Measurements from ENCODE around the gene SLC38A11. TPM values are rescaled to one million over a fixed set of nuclear protein-coding genes. Genes with fewer than 3 reads are reported as not detected.

The SLC38A11 gene
- polyA plus RNA-seq, 1 experiment, result 0.52 TPM

DNA sequence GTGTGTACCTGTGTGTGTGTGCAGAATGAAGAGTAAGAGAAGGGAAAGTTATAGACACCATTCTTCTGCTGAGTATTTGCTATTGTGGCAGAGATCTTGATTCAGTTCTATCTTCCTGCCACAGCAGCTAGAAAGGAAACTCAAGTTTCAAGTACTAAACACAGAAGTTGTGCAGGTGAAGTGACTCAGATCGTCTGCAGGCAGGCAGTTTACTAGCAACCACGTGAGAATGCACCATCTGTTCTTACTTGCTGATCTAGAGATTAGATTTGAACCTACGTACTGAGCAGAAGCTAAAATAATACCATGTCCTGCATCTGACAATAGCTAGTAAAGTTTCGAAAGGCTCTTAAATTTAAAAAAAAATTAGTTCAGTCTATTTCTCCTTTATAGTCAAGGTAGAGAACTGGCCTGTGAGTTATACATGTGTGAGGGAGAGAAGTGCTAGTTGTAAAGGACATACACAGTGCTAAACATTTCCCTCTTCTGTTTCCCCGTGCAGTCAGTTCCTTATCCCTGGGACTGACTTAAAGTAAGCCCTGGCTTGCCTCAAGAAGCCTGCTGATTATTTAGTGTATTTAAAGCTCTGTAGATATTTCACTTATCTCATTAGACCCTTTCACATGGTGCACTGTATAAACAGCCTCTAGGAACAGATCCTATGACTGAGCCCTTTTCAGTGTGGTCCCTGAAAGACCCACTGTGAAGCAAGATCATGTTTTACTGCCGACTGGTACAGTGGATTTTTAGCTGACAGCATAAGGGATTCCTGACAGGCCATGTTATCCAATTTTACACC, 45.0 kb downstream of the SLC38A11 start:
- H3K4me3 ChIP-seq (ENCODE audit: low read depth, low read length), result no peak overlapping the region
- H3K27ac ChIP-seq (ENCODE audit: low read depth, low read length), result no peak overlapping the region
- H3K9me3 ChIP-seq (ENCODE audit: control insufficient read depth, insufficient read depth, low read length), result no peaks in the 10 kb centered on the region
- no peak for TF ChIP-seq CTCF (IDR thresholded peaks at IDR 0.05; ENCODE audit: low read depth, low read length)
- DNase-seq (ENCODE audit: low read depth, low spot score), result peak; percentile 33
- no peaks in the 10 kb centered on the region for H3K27me3 ChIP-seq (ENCODE audit: control insufficient read depth, insufficient read depth, low read length)
- ChIA-PET POLR2A (interaction anchor here (1.4 kb wide), 1 partner anchor 57 kb away, joined by 3 read pairs; no protein-coding TSS in a partner anchor), CTCF (interaction anchor here (1.0 to 1.2 kb wide), 2 partner anchors 172 to 174 kb away, joined by 3 to 4 read pairs; no protein-coding TSS in a partner anchor)

DNA sequence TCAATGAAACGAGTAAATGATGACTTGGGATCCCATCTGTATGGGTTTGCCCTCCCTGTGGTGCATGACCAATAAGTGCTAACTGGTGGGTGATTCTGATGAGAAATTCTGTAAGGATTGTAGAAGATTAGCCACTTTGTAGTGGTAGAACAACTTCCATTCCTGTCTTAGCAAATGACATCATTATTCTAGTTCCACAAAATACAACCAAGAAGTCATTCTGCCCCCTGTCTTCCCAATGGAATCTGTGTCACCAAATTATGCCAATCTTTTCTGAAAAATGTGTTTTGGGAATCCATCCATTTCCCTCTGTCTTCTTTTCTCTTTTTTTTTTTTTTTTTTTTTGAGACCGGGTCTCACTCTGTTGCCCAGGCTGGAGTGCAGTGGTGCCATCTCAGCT, 48.4 kb downstream of the SLC38A11 start:
- no peak for DNase-seq (ENCODE audit: low read depth, low spot score)
- H3K4me3 ChIP-seq (ENCODE audit: low read depth, low read length), result no peak overlapping the region
- no peak overlapping the region for H3K27ac ChIP-seq (ENCODE audit: low read depth, low read length)
- ChIA-PET CTCF (interaction anchor here (0.7 to 1.0 kb wide), 2 partner anchors 107 to 109 kb away, joined by 3 to 5 read pairs; no protein-coding TSS in a partner anchor), POLR2A (no interaction called here)
- H3K9me3 ChIP-seq (ENCODE audit: control insufficient read depth, insufficient read depth, low read length), result no peaks in the 10 kb centered on the region
- no peak for TF ChIP-seq CTCF (IDR thresholded peaks at IDR 0.05; ENCODE audit: low read depth, low read length)
- H3K27me3 ChIP-seq (ENCODE audit: control insufficient read depth, insufficient read depth, low read length), result no peaks in the 10 kb centered on the region

DNA sequence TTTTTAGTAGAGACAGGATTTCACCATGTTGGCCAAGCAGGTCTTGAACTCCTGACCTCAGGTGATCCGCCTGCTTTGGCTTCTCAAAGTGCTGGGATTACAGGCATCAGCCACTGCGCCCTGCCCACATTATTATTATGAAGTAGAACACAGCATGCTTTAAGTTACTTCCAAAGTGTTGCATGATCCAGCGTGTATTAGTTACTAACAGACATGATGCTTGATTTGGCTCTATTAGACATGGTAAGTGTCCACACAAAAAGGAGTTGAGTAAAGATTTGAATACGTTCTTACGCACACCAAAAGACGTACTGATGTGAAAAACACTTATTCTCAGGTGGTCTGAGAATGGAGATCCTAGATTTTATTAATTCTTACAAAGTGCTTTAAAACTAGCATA, 50.0 kb downstream of the SLC38A11 start:
- no peak for DNase-seq (ENCODE audit: low read depth, low spot score)
- Histone ChIP-seq H3K9me3 (ENCODE audit: control insufficient read depth, insufficient read depth, low read length) (no peaks in the 10 kb centered on the region), H3K27ac (ENCODE audit: low read depth, low read length) (no peak overlapping the region), H3K27me3 (ENCODE audit: control insufficient read depth, insufficient read depth, low read length) (no peaks in the 10 kb centered on the region), H3K4me3 (ENCODE audit: low read depth, low read length) (no peak overlapping the region)
- no peak for TF ChIP-seq CTCF (IDR thresholded peaks at IDR 0.05; ENCODE audit: low read depth, low read length)
- ChIA-PET POLR2A (no interaction called here), CTCF (interaction anchor here (0.6 to 3.7 kb wide), 4 partner anchors 8 to 345 kb away, joined by 3 to 16 read pairs (median 5); partner anchors contain the start of gene SLC38A11)

GRCh38 chr2:164903951-164904350, 51.4 kb downstream of the SLC38A11 start:
- H3K27ac ChIP-seq (ENCODE audit: low read depth, low read length), result no peak overlapping the region
- no peak for DNase-seq (ENCODE audit: low read depth, low spot score)
- ChIA-PET POLR2A (no interaction called here), CTCF (interaction anchor here (1.2 to 3.7 kb wide), 6 partner anchors 9 to 344 kb away, joined by 3 to 16 read pairs (median 6); partner anchors contain the start of gene COBLL1)
- H3K27me3 ChIP-seq (ENCODE audit: control insufficient read depth, insufficient read depth, low read length), result no peaks in the 10 kb centered on the region
- H3K9me3 ChIP-seq (ENCODE audit: control insufficient read depth, insufficient read depth, low read length), result no peaks in the 10 kb centered on the region
- no peak overlapping the region for H3K4me3 ChIP-seq (ENCODE audit: low read depth, low read length)
- TF ChIP-seq CTCF (IDR thresholded peaks at IDR 0.05; ENCODE audit: low read depth, low read length), result no peak

GRCh38 chr2:164903204-164903603, 52.1 kb downstream of the SLC38A11 start:
- no peak overlapping the region for H3K4me3 ChIP-seq (ENCODE audit: low read depth, low read length)
- peak; percentile 27 for DNase-seq (ENCODE audit: low read depth, low spot score)
- no peak for TF ChIP-seq CTCF (IDR thresholded peaks at IDR 0.05; ENCODE audit: low read depth, low read length)
- CTCF ChIA-PET, result interaction anchor here (1.2 to 3.7 kb wide), 4 partner anchors 10 to 113 kb away, joined by 3 to 16 read pairs (median 11); partner anchors contain the start of gene COBLL1
- POLR2A ChIA-PET, result no interaction called here
- no peaks in the 10 kb centered on the region for H3K27me3 ChIP-seq (ENCODE audit: control insufficient read depth, insufficient read depth, low read length)
- H3K27ac ChIP-seq (ENCODE audit: low read depth, low read length), result no peak overlapping the region
- H3K9me3 ChIP-seq (ENCODE audit: control insufficient read depth, insufficient read depth, low read length), result no peaks in the 10 kb centered on the region
